ENCODE data around the gene KLHL36.
A peak's percentile ranks its signal among the peaks of the same experiment; 100 is the strongest.

KLHL36 gene

DNA sequence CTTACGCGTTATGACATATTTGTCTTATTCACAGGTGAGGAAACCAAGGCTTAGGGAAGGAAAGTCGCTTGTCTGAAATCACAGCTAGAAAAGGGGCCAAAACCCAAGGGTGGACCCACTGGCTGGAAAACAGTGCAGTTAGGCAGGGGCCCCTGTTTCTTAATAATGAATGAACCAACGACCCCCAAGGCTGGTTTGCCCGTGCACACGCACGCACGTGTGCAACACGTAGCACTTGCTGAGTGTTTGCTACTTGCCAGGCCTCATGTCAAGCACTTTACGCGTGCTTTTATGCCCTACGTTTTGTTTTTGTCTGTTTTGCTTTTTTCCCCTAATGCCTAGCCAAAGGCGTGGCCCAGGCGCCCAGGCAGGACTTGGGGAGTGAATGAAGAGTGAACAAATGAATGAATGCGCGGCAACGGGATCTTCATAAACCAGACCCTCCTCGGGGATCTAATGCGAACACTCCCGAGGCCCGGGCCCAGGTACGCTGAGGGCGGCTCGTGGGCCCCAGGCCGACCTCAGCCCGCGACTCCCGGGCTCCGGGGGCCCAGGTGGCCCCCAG, 50.9 kb downstream of the KLHL36 start:
- DNase-seq (ENCODE audit: low spot score): no peak

DNA sequence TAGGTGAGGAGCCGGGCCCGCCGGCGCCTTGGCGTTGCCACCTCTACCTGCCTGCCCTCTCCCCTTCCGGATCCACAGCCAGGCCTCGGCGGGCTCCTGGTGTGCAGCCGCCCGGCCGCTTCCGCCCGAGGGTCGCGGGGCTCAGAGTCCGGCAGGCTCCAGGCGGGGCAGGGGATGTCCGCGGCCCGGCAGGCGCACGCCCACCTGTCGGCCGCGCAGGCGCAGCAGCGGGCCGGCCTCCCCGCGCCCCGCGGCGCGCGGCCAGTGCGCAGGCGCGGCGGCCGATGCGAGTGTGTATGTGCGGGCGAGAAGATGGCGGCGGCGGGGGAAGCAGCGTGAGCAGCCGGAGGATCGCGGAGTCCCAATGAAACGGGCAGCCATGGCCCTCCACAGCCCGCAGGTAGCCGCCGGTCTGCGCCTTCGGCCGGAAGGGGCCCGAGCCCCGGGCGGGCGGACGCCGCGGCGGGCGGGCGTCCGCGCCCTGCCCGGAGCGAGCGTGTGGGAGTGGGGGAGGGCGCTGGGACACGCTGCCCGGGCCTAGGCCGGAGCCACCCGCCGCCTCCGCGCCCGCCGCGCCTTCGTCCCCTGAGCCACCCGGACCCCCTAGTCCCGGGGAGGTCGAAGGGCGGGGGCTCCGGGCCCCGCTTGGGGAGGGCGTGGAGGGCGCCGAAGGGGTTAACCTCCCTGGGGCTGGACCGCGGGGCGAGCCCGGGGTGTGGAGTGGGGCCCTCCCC, 51.6 kb downstream of the KLHL36 start, which contains the start of gene USP10:
Gene USP10, plus strand, starts transcription at position 289 of the 734 bp plus-strand sequence. Its CDS starts 91 bp downstream, at position 380.
- DNase-seq (ENCODE audit: low spot score): peak; percentile 99

DNA sequence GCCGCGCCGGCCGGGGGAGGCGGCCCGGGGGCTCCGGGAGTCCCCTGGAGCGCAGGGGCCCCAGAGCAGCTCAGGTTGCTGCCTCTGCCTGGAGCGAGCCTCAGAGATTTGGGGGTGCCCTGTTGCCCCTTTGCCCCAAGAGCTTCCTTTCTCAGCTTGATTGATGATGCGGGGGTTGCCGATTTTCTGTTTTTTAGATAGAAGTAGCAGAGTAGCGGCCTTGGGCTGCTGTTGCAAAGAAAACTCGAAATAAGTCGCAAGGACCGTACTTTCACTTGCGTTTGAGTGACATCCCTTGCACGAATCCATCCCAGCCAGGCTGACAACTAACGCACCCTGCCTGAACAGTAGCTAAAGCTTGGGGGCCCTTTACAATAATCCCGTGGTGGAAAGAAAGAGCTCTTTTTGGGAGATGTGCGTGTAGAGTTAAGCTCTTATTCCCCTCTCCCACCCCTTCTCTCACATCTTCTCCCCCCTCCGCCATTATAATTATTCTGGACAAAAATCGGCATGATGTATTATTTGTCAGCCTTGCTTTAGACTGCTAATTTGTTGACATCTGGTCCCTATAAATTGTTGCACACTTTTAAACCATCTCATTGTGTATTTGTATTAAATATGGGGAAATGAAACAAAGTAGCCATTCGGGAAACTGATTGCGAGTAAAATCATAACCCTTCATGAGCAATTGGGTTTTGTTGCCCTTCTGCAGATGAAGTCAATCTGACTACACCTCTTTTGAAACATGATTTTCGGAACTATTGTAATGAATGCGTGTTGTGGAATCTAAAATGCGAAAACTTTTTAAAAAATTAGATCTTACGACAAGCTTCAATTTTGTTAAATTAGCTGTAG, 52.4 kb downstream of the KLHL36 start:
- peak; percentile 10 for DNase-seq (ENCODE audit: low spot score)

DNA sequence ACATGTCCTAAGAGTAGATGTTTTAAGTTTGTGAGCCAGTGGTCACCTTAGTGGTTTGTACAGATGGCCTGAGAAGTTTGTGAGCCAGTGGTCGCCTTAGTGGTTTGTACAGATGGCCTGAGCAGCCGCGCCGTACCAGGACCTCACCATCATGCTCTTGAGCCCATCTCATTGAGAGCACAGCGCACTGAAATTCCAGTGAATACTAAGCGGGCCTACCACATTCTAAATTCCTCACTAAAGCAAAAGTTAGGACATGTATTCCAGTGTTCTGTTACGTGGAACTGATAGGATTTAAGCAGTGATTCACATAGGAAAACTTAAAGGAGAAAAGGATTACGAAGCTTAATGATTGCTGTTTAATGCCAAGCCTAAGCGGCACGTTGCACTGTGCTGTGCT, 55.4 kb downstream of the KLHL36 start:
- no peak for DNase-seq (ENCODE audit: low spot score)

DNA sequence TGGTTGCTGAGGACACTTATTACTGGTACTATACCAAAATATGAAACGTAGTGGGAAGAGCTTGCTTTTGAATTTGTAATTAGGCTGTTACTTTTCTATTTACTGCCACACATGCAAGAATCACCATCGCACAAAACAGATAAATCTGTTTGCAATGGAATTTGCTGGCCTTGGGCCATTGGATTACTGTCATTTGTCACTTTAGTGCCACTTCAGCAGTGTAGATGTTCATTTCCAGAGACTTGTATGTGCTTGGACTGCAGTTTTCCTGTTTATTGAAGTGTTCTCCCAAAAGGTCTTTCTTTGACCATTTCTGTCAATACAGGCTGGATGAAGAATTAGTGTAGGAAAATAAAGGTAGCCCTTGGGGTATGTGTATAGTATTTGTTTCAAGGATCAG, 55.9 kb downstream of the KLHL36 start:
- no peak for DNase-seq (ENCODE audit: low spot score)

DNA sequence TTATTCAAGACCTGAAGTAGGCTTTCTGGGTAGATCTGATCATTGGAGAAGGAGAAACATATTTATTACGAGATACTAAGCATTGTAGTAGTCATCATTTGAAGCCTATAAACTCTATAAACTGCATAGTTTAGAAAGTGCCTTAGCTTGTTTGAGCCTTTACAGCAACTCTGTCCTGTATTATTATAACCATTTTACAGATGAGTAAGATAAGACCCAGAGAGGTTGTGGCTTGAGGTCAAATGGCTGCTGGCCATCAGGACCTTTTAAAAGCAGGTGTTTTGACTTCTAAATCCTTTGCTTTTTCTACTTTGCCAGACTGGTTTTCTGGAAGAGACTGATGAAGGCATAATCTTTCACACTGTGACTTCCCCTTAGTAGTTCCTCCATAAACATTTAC, 58.5 kb downstream of the KLHL36 start:
- no peak for DNase-seq (ENCODE audit: low spot score)

DNA sequence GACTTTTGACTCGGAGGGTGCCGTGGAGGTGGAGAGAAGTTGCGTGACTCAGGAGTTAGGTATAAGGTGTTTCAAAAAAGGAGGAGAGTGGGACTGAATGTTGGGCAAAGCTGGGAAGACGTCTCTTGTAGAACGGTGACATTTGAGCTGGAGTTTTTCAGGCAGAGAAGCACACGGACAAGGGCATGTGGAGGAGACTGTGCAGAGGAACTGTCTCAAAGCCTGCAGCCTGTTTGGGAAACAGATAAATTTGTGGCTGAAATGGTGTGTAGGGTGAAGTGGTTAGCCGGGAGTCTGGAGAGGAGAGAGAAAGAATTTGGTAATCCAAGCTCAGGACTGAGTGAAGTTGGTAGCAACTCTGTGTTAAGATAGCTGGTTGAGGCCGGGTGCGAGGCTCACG, 61.3 kb downstream of the KLHL36 start:
- DNase-seq (ENCODE audit: low spot score): no peak

DNA sequence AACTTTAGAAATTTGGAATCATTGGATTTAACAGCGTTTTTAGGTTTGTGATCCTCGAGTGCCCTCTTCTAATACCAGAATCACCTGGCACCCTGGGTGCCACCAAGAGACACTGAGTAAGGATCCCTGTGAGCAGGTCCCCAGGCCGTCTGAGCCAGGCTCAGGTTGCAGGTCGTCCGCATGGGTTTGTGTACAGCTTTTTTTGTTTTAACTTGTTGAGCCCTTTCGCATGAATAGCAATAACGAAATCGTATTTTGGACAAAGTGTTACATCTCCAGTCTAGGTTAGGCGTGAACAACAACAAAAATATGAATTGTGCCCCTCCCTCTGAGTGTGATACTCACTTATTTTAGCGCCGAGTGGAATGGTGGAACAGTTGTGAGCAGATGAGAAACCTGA, 62.4 kb downstream of the KLHL36 start:
- DNase-seq (ENCODE audit: low spot score): no peak

All from AG08395 (cell line).